ENCODE data around the gene SUPT6H.

GRCh38 chr17:28669918-28670317 lies 7.9 kb downstream of the SUPT6H start:
- TF ChIP-seq EZH2 (IDR thresholded peaks at IDR 0.05; ENCODE audit: borderline replicate concordance): no peak
- TF ChIP-seq CTCF (IDR thresholded peaks at IDR 0.05; ENCODE audit: poor library complexity): no peak

All from hepatocyte (in vitro differentiated cells).